CD4-positive, alpha-beta T cell (primary cell): Measurements from ENCODE around the gene SNAP25. TPM values are rescaled to one million over a fixed set of nuclear protein-coding genes. Genes with fewer than 3 reads are reported as not detected.

Source experiments
- ATAC-seq: fragments of 200-7000 bp; cut with Tn5 transposase; one replicate; pipeline ENCODE4 v1.10.0; 2022; ENCODE audit warnings: mild to moderate bottlenecking; ENCODE audit not compliant: poor library complexity
- CTCF ChIA-PET: fragments of 350-600 bp; sonication (Branson Sonifier 250); formaldehyde crosslinking; loops from one replicate; lab custom pipeline; 2021; ENCODE audit warnings: antibody characterized with exemption, inconsistent platforms; lab: Charles Lee
- POLR2A ChIA-PET: fragments of 350-600 bp; sonication (Branson Sonifier 250); formaldehyde crosslinking; loops from one replicate; lab custom pipeline; 2021; ENCODE audit warnings: antibody characterized with exemption, inconsistent platforms; lab: Charles Lee
- DNase-seq, 14 experiments: peaks; one replicate each; pipeline ENCODE4 v3.0.0-alpha.2; 2013 to 2020; ENCODE audit warnings: mixed read lengths in 2 of 14
- H3K27ac ChIP-seq, 2 donors: one replicate each; pipeline versions ENCODE4 v1.5.1 to v1.7.0; 2013; ENCODE audit warnings: low read length in 2 of 2, low read depth in 1 of 2, mild to moderate bottlenecking in 1 of 2
- H3K27me3 ChIP-seq, 2 experiments: 1 replicate in 1 of 2; 2 replicates in 1 of 2; pipeline versions ENCODE4 v1.6.1 to v1.7.0; 2013; ENCODE audit warnings: low read length in 2 of 2, control low read depth in 1 of 2, mild to moderate bottlenecking in 1 of 2, moderate library complexity in 1 of 2; ENCODE audit not compliant: insufficient read depth in 2 of 2, control insufficient read depth in 1 of 2
- H3K36me3 ChIP-seq: one replicate; pipeline ENCODE4 v1.6.1; 2013; ENCODE audit warnings: low read length, control low read depth; ENCODE audit not compliant: insufficient read depth
- H3K4me1 ChIP-seq: one replicate; pipeline ENCODE4 v1.6.1; 2013; ENCODE audit warnings: low read length, control low read depth; ENCODE audit not compliant: insufficient read depth
- H3K4me3 ChIP-seq: one replicate; pipeline ENCODE4 v1.5.1; 2013; ENCODE audit warnings: mild to moderate bottlenecking, low read length, moderate library complexity
- H3K9me3 ChIP-seq, 2 experiments: 1 replicate in 1 of 2; 2 replicates in 1 of 2; pipeline versions ENCODE4 v1.6.1 to v1.7.0; 2013; ENCODE audit warnings: low read length in 2 of 2, mild to moderate bottlenecking in 2 of 2, control low read depth in 1 of 2, moderate library complexity in 1 of 2; ENCODE audit not compliant: control insufficient read depth in 1 of 2, insufficient read depth in 1 of 2
- H3K27ac Mint-ChIP-seq: one replicate; pipeline ENCODE4 v1.8.0; 2020; ENCODE audit warnings: mixed read lengths
- H3K27me3 Mint-ChIP-seq: one replicate; pipeline ENCODE4 v1.8.0; 2021; ENCODE audit warnings: mixed read lengths
- H3K36me3 Mint-ChIP-seq: one replicate; pipeline ENCODE4 v1.8.0; 2021; ENCODE audit warnings: low read depth, mixed read lengths
- H3K4me1 Mint-ChIP-seq: one replicate; pipeline ENCODE4 v1.8.0; 2021; ENCODE audit warnings: low read depth, mixed read lengths
- H3K4me3 Mint-ChIP-seq: one replicate; pipeline ENCODE4 v1.8.0; 2020; ENCODE audit warnings: mild to moderate bottlenecking, mixed read lengths
- H3K9me3 Mint-ChIP-seq: one replicate; pipeline ENCODE4 v1.8.0; 2020; ENCODE audit warnings: mixed read lengths
- CTCF ChIP-seq: fragments of 200-600 bp; IDR thresholded peaks from one replicate; pipeline ENCODE4 v1.8.0; 2022; ENCODE audit warnings: antibody characterized with exemption, mild to moderate bottlenecking
- intact Hi-C, 2 experiments: fragments of 100-400 bp; cut with DNase I in 1 of 2; cut with micrococcal nuclease in 1 of 2; formaldehyde crosslinking; loops; one replicate each; pipeline versions ENCODE4 v1.15.1 to v1.9.0; 2023 to 2025; cut with DNase I, micrococcal nuclease
- total RNA-seq, 174 experiments: library from RNA in 2 of 174; stranded (reverse) in 2 of 174; gene quantifications; one replicate each; pipeline ENCODE4 v1.2.3 and lab custom pipeline; 2021 to 2026

SNAP25 gene
- total RNA-seq, 2 experiments from 2014 or later, result not detected

- no peaks in the 10 kb centered on the region for H3K9me3 Mint-ChIP-seq
- H3K27me3 Mint-ChIP-seq, result peaks cover 10% of the 10 kb centered on the region
- intact Hi-C loops, result no loop called here
- no peak overlapping the region for H3K27ac ChIP-seq
- no peaks in the 10 kb centered on the region for H3K36me3 Mint-ChIP-seq
- DNase-seq (no peak), ATAC-seq (no peak)
- no peaks in the 10 kb centered on the region for H3K4me1 Mint-ChIP-seq
- H3K4me3 Mint-ChIP-seq, result no peak overlapping the region
- H3K27ac Mint-ChIP-seq, result no peak overlapping the region
- no peaks in the 10 kb centered on the region for H3K4me1 ChIP-seq
- no peaks in the 10 kb centered on the region for H3K27me3 ChIP-seq
- H3K36me3 ChIP-seq, result no peaks in the 10 kb centered on the region
- TF ChIP-seq CTCF, result no peak
- no peaks in the 10 kb centered on the region for H3K9me3 ChIP-seq
- POLR2A ChIA-PET, result no interaction called here
- CTCF ChIA-PET, result no interaction called here
- H3K4me3 ChIP-seq, result no peak overlapping the region
Measured at GRCh38 chr20:10249822-10250221, 31.2 kb downstream of the SNAP25 start.

- Histone ChIP-seq H3K4me3 (no peak overlapping the region), H3K9me3 (no peaks in the 10 kb centered on the region), H3K36me3 (no peaks in the 10 kb centered on the region), H3K27ac (no peak overlapping the region), H3K4me1 (no peaks in the 10 kb centered on the region), H3K27me3 (no peaks in the 10 kb centered on the region)
- Mint-ChIP-seq H3K9me3 (no peaks in the 10 kb centered on the region), H3K4me1 (no peaks in the 10 kb centered on the region), H3K36me3 (no peaks in the 10 kb centered on the region), H3K27ac (no peak overlapping the region), H3K27me3 (peaks cover 8% of the 10 kb centered on the region), H3K4me3 (no peak overlapping the region)
- CTCF ChIA-PET, result no interaction called here
- POLR2A ChIA-PET, result no interaction called here
- intact Hi-C loops, result no loop called here
- no peak for TF ChIP-seq CTCF
- ATAC-seq, result no peak
- no peak for DNase-seq
Measured at GRCh38 chr20:10250902-10251301, 32.3 kb downstream of the SNAP25 start.

GRCh38 chr20:10253780-10254179 is 35.1 kb downstream of the SNAP25 start:
- ChIA-PET CTCF (no interaction called here), POLR2A (no interaction called here)
- no peaks in the 10 kb centered on the region for H3K36me3 Mint-ChIP-seq
- peaks cover 14% of the 10 kb centered on the region for H3K27me3 Mint-ChIP-seq
- H3K4me1 Mint-ChIP-seq, result no peaks in the 10 kb centered on the region
- Histone ChIP-seq H3K4me1 (no peaks in the 10 kb centered on the region), H3K27me3 (no peaks in the 10 kb centered on the region), H3K4me3 (no peak overlapping the region), H3K36me3 (no peaks in the 10 kb centered on the region), H3K9me3 (no peaks in the 10 kb centered on the region), H3K27ac (no peak overlapping the region)
- no peak overlapping the region for H3K4me3 Mint-ChIP-seq
- intact Hi-C loops, result no loop called here
- DNase-seq (no peak), ATAC-seq (no peak)
- H3K27ac Mint-ChIP-seq, result no peak overlapping the region
- no peak for TF ChIP-seq CTCF
- no peaks in the 10 kb centered on the region for H3K9me3 Mint-ChIP-seq
